ENCODE results near the gene EPHA6.
"Not testable (repeated sequence)": the region's sequence is repeated elsewhere in the genome, so short reads cannot be mapped to it uniquely, and the experiment has no call there.

EPHA6 gene

DNA sequence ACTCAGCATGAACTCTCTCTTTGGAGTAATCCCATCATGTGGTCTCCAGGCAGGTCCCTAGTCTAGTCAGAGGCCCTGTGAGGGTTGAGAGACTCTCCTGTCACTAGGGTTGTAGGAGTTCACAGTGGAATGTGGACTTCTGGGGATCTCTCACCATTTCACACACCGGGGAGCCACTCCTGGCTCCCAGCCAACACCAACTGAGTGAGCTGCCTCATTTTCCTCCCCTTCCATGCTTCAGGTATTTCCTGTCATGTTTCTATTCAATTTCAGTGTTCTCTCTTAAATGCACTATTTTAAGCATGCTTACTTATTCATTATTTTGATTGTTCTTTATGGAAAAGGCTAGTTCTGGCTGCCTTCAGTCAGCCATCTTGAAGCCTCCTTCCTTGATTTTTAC, 482.6 kb downstream of the EPHA6 start:
- DNase-seq = no peak

DNA sequence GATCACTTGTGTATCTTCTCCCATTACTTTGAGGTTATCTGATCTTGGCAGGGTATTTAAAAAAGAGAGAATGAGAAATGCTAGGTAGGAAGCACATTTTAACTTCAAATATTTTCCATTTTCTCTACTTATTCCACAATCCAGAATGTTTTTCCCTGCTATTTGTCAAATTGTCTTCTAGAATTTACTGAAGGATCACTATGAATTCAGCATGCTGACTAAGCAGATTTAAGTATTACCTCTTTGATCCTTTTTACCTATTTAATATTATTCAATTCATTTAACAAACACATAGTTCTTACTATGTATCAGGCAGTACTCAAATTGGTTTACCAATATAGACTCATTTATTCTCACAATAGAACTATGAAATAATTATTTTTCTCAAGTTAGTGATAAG, 486.7 kb downstream of the EPHA6 start:
- DNase-seq = no peak

DNA sequence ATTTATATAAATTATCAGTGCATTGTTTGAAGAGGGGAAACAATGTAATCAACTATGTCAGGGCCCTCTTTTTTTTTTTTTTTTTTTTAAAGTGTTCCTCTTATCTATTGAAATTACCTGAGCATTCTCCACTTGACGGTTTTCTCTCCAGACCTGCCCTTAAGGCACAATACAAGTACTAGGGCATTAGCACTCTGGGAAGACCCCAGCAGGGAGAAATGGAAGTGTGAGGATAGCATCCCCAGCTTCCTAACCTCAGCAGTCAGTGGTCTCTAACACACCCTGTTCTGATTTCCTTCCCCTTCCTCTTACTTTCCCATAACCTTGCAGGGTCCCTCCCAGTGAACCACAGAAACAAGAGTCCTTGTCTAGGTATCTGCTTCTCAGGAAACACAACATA, 491.8 kb downstream of the EPHA6 start:
- DNase-seq = no peak

DNA sequence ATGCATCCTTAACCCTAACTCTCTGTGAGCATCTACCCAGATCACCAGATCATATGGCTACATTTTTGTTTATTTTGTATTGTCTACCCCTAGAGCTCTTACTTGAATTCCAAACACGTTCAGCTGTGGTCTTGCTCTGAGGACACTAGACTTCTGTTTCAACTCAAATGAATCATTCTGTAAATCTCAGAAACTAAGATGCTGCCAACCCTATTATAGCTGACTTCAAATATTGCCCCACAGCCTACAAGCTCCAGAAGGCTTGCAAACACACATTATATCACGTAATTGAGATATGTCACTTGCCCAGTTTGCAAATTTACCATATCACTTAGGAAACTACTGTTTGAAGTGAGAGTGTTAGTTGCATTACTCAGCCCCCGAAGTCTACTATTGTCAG, 524.0 kb downstream of the EPHA6 start:
- DNase-seq = no peak

DNA sequence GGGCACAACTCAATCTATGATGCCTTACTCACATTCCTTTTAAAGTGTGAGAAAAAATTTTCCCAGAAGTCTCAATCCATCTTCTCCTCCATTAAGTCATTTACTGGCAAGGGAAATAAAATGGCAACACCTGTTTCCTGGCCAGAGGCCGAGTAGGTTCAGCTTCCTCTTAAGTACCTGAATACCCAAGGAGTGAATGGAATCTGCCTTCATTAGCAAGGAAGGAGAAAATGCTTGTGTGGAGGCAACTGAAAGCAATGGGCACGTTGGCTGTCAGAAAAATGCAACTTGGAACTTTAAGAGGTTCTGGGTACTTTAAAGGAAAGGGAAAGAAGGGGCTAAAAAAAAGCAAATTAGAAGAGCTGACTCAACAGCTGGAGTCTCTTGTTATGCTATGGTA, 526.5 kb downstream of the EPHA6 start:
- DNase-seq = no peak

DNA sequence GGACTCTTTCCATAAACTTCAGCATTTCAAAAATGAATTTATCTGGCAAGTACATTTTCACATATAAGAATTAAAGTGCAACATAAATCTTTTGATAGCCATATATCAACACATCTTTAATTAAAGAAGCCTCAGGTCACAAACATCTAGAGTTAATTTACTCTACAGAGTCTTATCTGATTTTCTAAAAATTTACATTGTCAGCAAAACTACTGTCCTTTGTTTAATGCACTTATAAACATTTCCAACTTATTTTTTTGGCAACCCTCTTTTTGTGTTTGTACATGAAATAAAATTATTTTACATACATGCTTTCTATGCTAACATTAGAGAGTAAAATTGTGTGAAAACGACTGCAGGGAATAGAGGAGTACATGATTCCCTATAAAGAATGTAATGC, 533.4 kb downstream of the EPHA6 start:
- DNase-seq = no peak

DNA sequence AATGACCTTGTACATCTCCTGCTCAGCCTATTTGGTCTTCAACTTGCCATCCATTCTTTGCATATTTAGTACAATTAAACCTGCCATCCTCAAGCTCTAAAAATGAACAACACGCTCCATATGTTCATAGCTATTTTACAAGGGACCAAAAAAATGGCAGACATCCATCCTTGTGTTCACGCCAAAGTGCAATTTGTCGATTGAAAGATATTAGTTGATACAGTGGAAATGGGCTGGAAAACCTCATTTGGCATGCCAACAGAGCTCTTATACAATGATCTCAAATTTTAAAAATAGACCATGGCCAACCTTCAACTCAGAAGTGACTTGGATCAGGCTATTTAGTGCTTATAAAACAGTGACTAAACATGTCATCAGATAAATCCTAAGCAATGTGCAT, 536.6 kb downstream of the EPHA6 start:
- peak; percentile 99 for DNase-seq

DNA sequence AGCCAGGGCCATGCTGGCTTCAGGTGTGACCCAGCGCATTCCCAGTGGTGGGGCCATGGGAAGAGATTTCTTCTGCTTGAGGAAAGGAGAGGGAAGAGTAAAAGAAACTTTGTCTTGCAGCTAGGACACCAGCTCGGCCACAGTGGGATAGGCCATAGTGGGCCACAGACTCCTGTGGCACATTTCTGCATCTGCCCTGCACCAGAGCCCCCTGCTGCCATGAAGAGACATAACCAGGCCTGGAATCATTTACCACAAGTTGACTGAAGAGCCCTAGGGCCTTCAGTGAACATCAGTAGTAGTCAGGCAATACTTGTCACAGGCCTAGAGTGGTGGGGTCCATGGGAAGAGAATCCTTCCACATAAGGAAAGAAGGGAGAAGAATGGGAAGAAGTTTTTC, 538.8 kb downstream of the EPHA6 start:
- no peak for DNase-seq

DNA sequence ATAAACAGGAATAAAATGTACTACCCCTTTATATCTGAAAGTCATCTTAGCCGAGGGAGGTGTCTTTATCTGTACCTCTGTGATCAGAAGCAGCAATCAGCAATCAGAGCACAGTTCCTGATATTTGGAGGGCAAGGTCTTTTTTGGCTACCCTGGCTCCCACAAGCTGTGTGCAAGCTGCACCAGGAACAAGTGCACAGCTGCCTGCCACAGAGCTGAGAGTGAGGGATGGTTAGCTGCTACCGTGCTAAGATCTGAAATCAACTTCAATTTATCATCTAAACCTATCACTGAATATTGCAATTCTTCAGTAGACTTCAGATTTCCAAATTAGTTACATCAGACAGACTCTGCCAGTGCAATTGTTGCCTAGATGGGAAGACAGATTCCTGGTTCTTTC, 545.6 kb downstream of the EPHA6 start:
- DNase-seq = peak; percentile 20

DNA sequence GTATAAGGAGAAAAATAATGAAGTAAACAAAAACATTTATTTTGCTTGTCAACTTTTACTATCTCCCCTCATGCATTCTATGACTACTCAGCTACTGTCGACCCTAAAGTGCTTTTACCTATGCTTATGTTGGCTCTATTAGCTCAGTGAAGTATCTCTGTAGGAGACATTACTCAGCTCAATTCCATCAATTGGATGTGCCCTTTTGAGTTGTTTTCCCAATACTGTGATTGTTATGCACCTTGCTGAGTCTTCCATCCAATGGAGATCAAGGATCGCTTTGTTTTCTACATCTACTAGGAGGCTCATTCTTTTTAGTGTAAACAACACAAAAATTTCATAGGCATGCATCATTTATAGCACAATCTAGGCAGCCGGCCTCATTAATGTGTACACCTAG, 546.4 kb downstream of the EPHA6 start:
- DNase-seq = no peak

DNA sequence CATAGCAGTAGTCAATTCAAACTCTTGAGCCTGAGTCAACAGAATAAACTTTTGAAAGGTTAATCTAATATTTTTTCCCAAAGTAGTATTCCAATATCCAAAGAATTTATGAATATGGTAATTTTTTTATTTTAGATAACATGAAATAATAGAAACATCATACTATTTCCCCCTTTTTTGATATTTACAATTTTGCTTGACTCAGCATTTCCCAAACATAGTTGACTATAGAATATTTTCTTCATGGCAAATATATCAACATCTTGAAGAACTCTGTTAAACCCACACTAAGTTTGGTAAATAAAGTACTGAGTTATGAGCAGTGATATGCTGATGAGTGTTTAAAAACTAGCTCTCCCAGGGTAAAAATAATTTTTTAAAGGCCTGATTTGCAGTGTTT, 570.2 kb downstream of the EPHA6 start:
- no peak for DNase-seq

DNA sequence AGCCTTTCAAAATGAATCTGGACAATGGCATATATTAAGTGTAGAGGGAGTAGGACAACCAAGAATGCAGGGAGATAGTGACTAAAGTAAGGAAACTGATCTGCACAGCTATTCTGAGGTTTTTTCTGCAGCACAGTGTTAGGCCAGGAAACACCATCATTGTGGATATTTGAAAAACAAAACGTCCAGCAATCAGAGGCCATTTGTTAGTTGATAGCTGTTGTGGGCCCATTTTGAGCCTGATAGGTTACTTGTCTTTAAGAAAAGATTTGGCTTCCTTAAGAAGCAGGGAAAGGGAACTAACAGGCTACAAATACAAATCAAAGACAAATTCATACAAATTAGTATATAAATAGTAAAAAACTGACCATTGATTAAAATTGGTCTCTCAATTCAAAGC, 574.4 kb downstream of the EPHA6 start:
- no peak for DNase-seq

DNA sequence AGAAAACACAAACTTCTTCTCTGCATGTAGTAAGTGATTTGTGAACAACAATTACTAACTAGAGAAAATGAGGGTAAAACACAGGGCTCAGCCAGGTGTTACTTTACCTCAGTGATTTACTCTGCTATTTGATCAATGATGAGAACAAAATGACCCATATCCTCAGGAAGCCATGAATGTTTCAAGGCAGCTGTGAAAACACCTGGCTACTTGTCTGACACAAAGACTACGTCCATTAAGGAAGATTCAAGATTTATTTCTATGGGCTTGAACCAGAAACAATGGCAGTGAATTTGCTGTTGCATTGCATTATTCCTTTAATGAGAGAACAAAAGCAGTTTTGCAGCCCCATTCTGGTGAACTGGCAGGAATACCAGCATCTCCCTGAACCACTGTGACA, 575.5 kb downstream of the EPHA6 start:
- no peak for DNase-seq

DNA sequence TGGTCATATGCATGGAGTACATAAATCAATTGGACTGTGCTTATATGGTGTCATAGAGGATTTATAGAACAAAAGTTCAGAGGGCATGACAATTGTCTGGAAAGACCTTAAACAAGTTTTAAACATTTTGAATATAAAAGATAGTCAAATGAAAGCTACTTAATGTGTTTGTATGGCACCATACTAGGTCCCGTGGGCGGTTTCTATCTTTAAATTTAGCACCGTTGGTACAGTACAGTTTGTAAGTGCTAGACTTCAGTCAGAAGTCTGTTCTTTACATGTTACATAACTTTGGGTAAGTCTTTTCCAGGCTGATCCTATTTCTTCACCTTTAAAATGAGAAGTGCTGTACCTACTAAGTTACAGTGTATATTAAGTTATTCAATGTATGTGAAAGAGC, 576.8 kb downstream of the EPHA6 start:
- no peak for DNase-seq

DNA sequence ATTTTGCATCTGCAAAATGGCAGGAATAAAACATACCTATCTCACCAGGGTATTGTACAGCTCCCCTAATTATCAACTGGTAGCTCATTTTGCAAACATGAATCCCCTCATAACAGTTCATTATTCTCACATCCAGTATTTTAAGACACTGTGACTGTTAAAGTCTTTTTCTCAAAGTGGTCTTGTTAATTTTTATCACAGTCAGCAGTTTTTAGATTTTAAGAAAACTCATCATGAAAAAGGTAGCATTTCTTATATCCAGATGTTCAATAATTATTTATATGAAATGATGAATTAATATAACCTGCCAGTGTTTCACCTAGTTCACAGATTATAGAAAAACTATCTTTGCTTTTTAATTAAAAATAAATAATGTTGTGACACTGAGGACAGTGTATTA, 595.2 kb downstream of the EPHA6 start:
- no peak for DNase-seq

DNA sequence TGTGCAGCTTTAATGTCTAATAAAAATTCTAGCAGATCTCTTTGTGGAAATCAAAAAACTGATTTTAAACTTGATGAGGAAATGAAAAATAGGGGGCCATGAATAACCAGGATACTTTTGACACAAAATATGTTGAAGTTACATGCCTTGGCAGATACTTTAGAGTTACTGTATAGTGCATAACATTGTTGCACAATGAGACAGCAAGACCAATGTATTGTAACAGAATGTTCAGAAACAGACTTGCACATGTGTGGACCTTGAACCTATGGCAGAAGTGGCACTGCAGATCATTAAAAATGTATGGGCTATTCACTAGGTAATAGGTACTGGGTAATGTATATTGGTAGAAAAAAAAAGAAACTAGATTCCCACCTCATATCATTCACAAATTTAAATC, 607.2 kb downstream of the EPHA6 start:
- DNase-seq = no peak

DNA sequence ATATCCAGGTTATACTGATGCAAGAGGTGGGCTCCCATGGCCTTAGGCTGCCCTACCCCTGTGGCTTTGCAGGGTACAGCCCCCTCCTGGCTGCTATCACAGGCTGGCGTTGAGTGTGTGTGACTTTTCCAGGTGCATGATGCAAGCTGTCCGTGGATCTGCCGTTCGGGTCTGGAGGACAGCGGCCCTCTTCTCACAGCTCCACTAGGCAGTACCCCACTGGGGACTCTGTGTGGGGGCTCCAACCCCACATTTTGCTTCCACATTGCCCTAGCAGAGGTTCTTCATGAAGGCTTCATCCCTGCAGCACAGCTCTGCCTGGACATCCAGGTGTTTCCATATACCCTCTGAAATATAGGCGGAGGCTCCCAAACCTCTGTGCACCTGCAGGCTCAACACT, 610.6 kb downstream of the EPHA6 start:
- DNase-seq = no peak

DNA sequence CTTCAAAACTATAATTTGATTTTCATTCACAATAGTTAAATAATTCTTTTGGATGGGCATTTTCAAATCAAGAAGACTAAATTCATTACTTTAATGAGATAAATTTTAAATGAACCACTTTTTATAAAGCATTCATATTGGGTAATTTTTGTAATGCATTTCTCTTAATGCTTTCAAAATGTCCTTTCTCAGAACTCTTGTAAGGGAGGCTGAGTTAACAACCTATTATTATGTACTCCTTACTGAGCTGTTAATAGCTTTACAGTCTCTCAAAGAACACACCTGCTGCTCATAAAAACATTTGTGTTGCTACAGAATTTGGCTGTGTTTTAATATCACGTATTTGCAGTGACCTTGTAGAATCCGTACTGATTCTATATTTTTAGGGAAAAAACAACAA, 616.2 kb downstream of the EPHA6 start:
- no peak for DNase-seq

DNA sequence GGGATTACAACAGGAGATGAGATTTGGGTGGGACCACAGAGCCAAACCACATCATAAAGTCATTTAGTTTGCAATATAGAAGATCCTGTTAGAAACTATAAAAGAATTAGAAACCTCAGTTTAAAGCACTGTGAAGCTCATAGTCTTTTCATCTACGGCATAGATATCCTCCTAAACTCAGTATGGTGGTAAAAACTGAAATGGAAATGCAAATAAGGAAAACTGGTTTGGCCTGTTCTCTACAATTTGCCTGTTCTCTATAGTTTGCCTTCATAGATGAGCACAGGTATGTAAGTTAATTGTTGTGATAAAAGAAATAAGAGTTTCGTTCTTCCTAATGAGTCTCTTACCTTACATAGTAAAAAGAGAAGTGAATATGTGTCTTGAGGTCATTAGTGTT, 618.5 kb downstream of the EPHA6 start:
- DNase-seq = no peak

DNA sequence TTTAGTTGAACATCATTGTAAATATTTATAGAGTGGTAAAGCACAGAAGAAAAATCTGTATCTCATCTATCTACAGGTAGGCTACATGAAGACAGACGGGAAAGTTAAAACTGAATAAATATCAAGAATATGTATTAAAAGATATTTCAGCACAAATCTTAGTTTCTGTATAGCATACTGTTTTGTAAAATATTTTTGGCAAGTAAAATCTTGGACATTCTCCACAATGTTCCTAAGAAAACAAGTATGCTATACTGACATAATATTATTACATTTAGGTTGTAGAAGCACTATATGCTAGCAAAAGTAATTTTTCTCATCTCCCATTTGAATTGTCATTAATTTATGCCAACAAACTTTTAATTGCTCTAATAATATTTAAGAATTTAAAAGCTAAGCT, 623.7 kb downstream of the EPHA6 start:
- DNase-seq = no peak

DNA sequence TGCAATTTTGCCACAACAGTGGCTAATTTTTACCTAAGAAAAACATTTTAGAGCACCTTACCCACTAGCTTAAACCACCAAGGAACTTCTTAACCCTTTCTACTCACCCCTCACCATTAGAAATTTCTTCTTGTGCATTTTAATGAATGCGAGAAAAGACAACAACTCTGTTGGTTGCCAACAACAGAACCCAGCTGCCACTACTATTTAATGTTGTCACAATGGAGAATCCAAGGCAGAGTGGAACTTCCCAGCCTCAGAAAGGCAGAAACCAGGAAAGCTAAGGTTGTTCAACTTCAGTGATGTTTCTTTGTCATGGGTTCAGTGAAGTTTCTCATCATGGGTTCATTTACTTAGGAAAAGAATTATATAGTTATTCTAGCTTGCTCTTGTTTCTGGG, 625.0 kb downstream of the EPHA6 start:
- DNase-seq = no peak

DNA sequence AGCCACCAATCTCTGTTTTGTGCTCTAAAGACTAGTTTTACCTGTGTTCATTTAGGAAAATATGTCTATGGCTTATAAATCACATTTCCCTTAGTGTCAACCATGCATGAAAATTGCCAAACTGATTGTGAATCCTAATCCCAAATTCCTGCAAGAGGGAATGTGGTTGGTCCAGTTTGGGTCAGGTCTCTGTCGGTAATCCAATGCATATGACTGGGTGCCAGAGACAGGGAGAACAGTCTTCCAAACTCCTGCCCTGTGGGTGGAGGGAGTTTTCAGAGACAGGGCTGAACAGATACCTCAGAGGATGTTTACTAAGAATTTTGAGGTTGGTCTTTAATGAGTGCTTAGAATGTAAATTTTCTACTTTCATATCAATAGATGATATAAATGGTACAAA, 649.6 kb downstream of the EPHA6 start:
- DNase-seq = no peak

DNA sequence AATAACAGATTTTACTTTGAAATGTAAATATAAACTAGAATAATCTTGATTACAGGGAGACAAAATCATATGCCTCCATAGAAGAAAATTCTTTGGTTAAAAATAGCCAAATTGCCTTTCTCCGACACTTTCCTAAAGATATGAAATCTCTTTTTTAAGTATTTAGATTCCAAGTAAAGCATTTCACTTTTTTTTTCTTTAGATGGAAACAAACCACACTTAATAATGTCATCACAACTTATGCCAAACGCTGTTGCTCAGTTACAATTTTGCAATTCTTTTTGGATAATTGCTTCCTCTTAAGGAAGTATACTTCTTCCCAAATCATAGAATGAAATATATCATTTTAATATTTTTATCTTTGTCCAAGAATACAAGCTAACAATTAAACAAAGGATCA, 656.1 kb downstream of the EPHA6 start:
- no peak for DNase-seq

DNA sequence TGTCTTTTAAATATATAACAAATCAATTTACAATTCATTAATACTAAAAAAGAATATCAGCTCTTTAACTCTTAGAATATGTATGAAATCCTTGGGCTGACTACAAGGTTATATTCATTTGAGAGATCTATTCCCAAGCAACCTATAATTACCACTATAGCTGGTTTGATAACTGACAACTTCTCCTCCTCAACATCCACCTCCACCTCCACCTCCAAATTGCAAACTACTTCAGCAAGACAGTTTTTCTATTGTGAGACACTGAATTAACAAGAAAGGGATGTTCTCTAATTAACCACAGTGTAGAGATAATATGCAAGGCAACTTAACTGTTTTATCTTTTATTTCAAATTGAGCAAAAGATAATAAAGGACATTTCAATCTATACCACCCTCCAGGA, 665.3 kb downstream of the EPHA6 start:
- DNase-seq = no peak

DNA sequence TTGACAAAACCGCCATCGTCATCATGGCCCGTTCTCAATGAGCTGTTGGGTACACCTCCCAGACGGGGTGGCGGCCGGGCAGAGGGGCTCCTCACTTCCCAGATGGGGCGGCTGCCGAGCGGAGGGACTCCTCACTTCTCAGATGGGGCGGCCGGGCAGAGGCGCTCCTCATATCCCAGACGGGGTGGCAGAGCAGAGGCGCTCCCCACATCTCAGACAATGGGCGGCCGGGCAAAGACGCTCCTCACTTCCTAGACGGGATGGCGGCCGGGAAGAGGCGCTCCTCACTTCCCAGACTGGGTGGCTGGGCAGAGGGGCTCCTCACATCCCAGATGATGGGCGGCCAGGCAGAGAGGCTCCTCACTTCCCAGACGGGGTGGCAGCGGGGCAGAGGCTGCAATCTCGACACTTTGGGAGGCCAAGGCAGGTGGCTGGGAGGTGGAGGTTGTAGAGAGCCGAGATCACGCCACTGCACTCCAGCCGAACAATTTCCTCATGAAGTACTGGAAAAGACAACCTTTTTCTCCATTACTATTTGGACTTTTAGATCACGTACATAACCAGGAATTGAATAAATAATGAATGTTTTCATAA, 666.4 kb downstream of the EPHA6 start:
- not testable (repeated sequence) for DNase-seq

DNA sequence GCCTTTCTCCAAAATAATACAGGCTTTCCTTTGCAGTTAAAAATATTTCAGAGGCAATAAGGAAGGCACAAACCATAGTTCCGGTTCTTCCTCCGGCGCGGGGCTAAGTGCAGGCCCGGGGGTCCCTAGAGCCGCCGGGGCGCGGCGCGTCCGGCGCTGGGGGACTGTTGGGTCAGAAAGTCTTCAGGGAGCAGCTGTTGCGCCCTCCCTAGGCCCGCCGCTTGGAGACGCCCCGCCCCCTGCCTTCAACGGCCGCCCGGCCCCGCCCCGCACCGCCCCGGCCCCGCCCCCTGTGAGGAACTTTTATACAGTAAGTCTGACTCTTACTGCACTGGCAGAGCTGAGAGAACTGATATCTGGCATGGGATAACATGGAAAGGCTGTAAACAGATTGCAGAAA, 667.0 kb downstream of the EPHA6 start:
- no peak for DNase-seq

All from NCI-H446 treated with DMSO at 0.1 percent for 48 hours (cell line).